Stimulated activated CD4-positive, alpha-beta T cell treated with anti-CD3 and anti-CD28 coated beads, Interleukin-12 subunit alpha, Interleukin-12 subunit beta, amount 100 ng/mL, for 24 hours (primary cell): ENCODE results near the gene KRT1.

ENCODE experiments used
- DNase-seq, 2 experiments: peaks; one replicate each; pipeline ENCODE4 v3.0.0-alpha.2; 2020; ENCODE audit warnings: low read depth in 2 of 2

The KRT1 gene

GRCh38 chr12:52698651-52699340 lies 18.6 kb upstream of the KRT1 start:
- DNase-seq, result no peak

GRCh38 chr12:52697058-52697582 lies 16.9 kb upstream of the KRT1 start:
- no peak for DNase-seq

- DNase-seq, result no peak
These were observed 16.4 kb upstream of the KRT1 start for GRCh38 chr12:52696588-52696987.

GRCh38 chr12:52695039-52695438 lies 14.8 kb upstream of the KRT1 start:
- no peak for DNase-seq

GRCh38 chr12:52694151-52694550 lies 13.9 kb upstream of the KRT1 start:
- DNase-seq, result no peak

GRCh38 chr12:52693261-52693660 lies 13.1 kb upstream of the KRT1 start:
- DNase-seq, result no peak

- no peak for DNase-seq
These were observed 12.0 kb upstream of the KRT1 start for GRCh38 chr12:52692254-52692653.

- DNase-seq, result no peak
These were observed 11.6 kb upstream of the KRT1 start for GRCh38 chr12:52691841-52692150.

- peak; percentile 16 to 29 for DNase-seq
These were observed 11.1 kb upstream of the KRT1 start for GRCh38 chr12:52691076-52691840.

- no peak for DNase-seq
These were observed 10.3 kb upstream of the KRT1 start for GRCh38 chr12:52690351-52691075.

- DNase-seq, result no peak
These were observed 9.7 kb upstream of the KRT1 start for GRCh38 chr12:52689936-52690335.

- DNase-seq, result no peak
These were observed 9.0 kb upstream of the KRT1 start for GRCh38 chr12:52689239-52689638.

- no peak for DNase-seq
These were observed 8.3 kb upstream of the KRT1 start for GRCh38 chr12:52688481-52688880.

GRCh38 chr12:52687497-52688385 lies 7.5 kb upstream of the KRT1 start:
- no peak for DNase-seq

- DNase-seq, result no peak
These were observed 6.7 kb upstream of the KRT1 start for GRCh38 chr12:52686756-52687487.

GRCh38 chr12:52686063-52686462 lies 5.9 kb upstream of the KRT1 start:
- no peak for DNase-seq

GRCh38 chr12:52685406-52685890 lies 5.2 kb upstream of the KRT1 start:
- no peak for DNase-seq

GRCh38 chr12:52684431-52684830 lies 4.2 kb upstream of the KRT1 start:
- DNase-seq, result no peak

GRCh38 chr12:52683575-52684300 lies 3.5 kb upstream of the KRT1 start:
- no peak for DNase-seq

- DNase-seq, result no peak
These were observed 2.8 kb upstream of the KRT1 start for GRCh38 chr12:52682938-52683574.
